SK-N-SH treated with all-trans-retinoic acid at 6 μM for 48 hours (cell line): ENCODE data around the gene SYN1.

Source experiments
- TCF4 ChIP-seq: fragments of 250-450 bp; sonication (Bioruptor Pico); IDR thresholded peaks from 2 replicates; pipeline ENCODE4 v1.8.0; 2021; ENCODE audit warnings: mild to moderate bottlenecking, moderate library complexity, borderline replicate concordance
- TF ChIP-seq, protein P1 (sequence below): fragments of 250-450 bp; sonication (Bioruptor Pico); IDR thresholded peaks from 2 replicates; pipeline ENCODE4 v1.8.0; 2020; ENCODE audit warnings: mild to moderate bottlenecking, moderate library complexity, borderline replicate concordance

- TF ChIP-seq, protein P1, sequence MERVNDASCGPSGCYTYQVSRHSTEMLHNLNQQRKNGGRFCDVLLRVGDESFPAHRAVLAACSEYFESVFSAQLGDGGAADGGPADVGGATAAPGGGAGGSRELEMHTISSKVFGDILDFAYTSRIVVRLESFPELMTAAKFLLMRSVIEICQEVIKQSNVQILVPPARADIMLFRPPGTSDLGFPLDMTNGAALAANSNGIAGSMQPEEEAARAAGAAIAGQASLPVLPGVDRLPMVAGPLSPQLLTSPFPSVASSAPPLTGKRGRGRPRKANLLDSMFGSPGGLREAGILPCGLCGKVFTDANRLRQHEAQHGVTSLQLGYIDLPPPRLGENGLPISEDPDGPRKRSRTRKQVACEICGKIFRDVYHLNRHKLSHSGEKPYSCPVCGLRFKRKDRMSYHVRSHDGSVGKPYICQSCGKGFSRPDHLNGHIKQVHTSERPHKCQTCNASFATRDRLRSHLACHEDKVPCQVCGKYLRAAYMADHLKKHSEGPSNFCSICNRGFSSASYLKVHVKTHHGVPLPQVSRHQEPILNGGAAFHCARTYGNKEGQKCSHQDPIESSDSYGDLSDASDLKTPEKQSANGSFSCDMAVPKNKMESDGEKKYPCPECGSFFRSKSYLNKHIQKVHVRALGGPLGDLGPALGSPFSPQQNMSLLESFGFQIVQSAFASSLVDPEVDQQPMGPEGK (CRISPR knock-in tag), result no peak
- TF ChIP-seq TCF4 (CRISPR knock-in tag), result no peak
Measured at GRCh38 chrX:47629419-47630200, 10.0 kb upstream of the SYN1 start, which contains the start of gene CFP.
